ENCODE data around the gene PRICKLE1. TPM values are rescaled to one million over a fixed set of nuclear protein-coding genes. Genes with fewer than 3 reads are reported as not detected.

Gene PRICKLE1
- total RNA-seq, 4 donors from 2014 or later = 0.19 to 8.0 (median 2.7) TPM

GRCh38 chr12:42510823-42511222 lies 78.7 kb downstream of the PRICKLE1 start:
- Histone ChIP-seq H3K9me3 (no peaks in the 10 kb centered on the region), H3K36me3 (no peaks in the 10 kb centered on the region), H3K4me1 (no peaks in the 10 kb centered on the region), H3K27ac (no peak overlapping the region), H3K4me3 (no peak overlapping the region), H3K27me3 (no peaks in the 10 kb centered on the region)
- no peak for TF ChIP-seq POLR2A (IDR thresholded peaks at IDR 0.05)
- no peak for TF ChIP-seq CTCF (IDR thresholded peaks at IDR 0.05)
- no peak for DNase-seq
- intact Hi-C loops (cut with DNase I) = no loop called here

- no peak for DNase-seq
- Histone ChIP-seq H3K36me3 (no peaks in the 10 kb centered on the region), H3K9me3 (no peaks in the 10 kb centered on the region), H3K27ac (no peak overlapping the region), H3K4me3 (no peak overlapping the region), H3K27me3 (no peaks in the 10 kb centered on the region), H3K4me1 (no peaks in the 10 kb centered on the region)
- 68 to 71% methylated on average over 4 to 5 of the region's 5 CpGs for WGBS, 2 donors
- intact Hi-C loops (cut with DNase I) = no loop called here
- TF ChIP-seq CTCF (IDR thresholded peaks at IDR 0.05) (no peak), POLR2A (IDR thresholded peaks at IDR 0.05) (no peak)
Measured at GRCh38 chr12:42508913-42509460, 80.6 kb downstream of the PRICKLE1 start.

- Histone ChIP-seq H3K36me3 (no peaks in the 10 kb centered on the region), H3K27me3 (no peaks in the 10 kb centered on the region), H3K9me3 (no peaks in the 10 kb centered on the region), H3K4me3 (no peak overlapping the region), H3K27ac (no peak overlapping the region), H3K4me1 (no peaks in the 10 kb centered on the region)
- DNase-seq = no peak
- TF ChIP-seq CTCF (IDR thresholded peaks at IDR 0.05) (no peak), POLR2A (IDR thresholded peaks at IDR 0.05) (no peak)
- intact Hi-C loops (cut with DNase I) = no loop called here
- 60 to 70% methylated on average over 3 of the region's 3 CpGs for WGBS, 2 donors
Measured at GRCh38 chr12:42507565-42507964, 82.0 kb downstream of the PRICKLE1 start.

- H3K4me3 ChIP-seq = no peak overlapping the region
- no peaks in the 10 kb centered on the region for H3K9me3 ChIP-seq
- 38 to 64% methylated on average over 3 to 4 of the region's 4 CpGs for WGBS, 2 donors
- H3K4me1 ChIP-seq = no peaks in the 10 kb centered on the region
- H3K27me3 ChIP-seq = no peaks in the 10 kb centered on the region
- no peak for TF ChIP-seq CTCF (IDR thresholded peaks at IDR 0.05)
- no peak for TF ChIP-seq POLR2A (IDR thresholded peaks at IDR 0.05)
- intact Hi-C loops (cut with DNase I) = no loop called here
- H3K27ac ChIP-seq = no peak overlapping the region
- H3K36me3 ChIP-seq = no peaks in the 10 kb centered on the region
- no peak for DNase-seq
Measured at GRCh38 chr12:42507081-42507480, 82.5 kb downstream of the PRICKLE1 start.

- Histone ChIP-seq H3K27ac (no peak overlapping the region), H3K9me3 (no peaks in the 10 kb centered on the region), H3K4me3 (no peak overlapping the region), H3K36me3 (no peaks in the 10 kb centered on the region), H3K4me1 (no peaks in the 10 kb centered on the region), H3K27me3 (no peaks in the 10 kb centered on the region)
- intact Hi-C loops (cut with DNase I) = no loop called here
- TF ChIP-seq CTCF (IDR thresholded peaks at IDR 0.05) (no peak), POLR2A (IDR thresholded peaks at IDR 0.05) (no peak)
- 63 to 69% methylated on average over 5 of the region's 5 CpGs for WGBS, 2 donors
- DNase-seq = no peak
Measured at GRCh38 chr12:42504049-42504448, 85.5 kb downstream of the PRICKLE1 start.
